GM18507 (cell line): ENCODE measurements around the gene KMT2B.

Experiments
- DNase-seq: peaks from one replicate; pipeline ENCODE4 v3.0.0; 2011; ENCODE audit warnings: low read depth; ENCODE audit not compliant: insufficient read length; ENCODE audit errors: extremely low spot score
- FAIRE-seq: peaks from 2 replicates; lab custom pipeline; 2011; peaks lifted over from hg19 to GRCh38; lab: Jason Lieb, UNC

Gene KMT2B

DNA sequence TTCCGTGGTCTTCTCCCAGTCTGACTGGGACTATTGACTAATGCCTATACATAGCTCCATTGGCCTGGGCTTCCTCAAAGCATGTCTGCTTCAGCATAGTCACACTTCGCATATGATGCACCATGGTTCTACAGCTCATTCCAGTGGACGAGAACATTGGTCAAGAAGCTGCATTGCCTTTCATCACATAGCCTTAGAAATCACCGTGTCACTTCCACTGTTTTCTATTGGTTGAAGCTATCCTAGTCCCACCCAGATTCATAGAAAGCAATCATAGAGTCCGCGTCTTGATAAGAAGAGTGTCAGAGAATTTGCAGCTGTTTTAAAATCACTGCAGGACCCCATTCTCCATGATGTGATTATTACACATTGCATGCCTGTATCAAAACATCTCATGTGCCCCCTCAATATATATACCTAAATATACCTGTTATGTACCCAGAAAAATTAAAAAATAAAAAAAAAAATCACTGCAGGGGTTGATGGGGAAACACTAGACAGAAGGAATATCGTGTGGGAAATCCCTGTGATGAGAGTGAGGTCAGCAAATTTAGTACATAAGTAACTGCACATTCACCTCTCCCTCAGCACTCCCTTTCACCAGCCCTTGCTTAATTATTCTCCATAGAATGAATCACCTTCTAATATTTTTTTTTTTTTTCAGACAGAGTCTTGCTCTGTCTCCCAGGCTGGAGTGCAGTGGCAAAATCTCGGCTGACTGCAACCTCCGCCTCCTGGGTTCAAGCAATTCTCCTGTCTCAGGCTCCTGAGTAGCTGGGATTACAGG is 55.4 kb downstream of the KMT2B start:
- DNase-seq: no peak
- no peak for FAIRE-seq

DNA sequence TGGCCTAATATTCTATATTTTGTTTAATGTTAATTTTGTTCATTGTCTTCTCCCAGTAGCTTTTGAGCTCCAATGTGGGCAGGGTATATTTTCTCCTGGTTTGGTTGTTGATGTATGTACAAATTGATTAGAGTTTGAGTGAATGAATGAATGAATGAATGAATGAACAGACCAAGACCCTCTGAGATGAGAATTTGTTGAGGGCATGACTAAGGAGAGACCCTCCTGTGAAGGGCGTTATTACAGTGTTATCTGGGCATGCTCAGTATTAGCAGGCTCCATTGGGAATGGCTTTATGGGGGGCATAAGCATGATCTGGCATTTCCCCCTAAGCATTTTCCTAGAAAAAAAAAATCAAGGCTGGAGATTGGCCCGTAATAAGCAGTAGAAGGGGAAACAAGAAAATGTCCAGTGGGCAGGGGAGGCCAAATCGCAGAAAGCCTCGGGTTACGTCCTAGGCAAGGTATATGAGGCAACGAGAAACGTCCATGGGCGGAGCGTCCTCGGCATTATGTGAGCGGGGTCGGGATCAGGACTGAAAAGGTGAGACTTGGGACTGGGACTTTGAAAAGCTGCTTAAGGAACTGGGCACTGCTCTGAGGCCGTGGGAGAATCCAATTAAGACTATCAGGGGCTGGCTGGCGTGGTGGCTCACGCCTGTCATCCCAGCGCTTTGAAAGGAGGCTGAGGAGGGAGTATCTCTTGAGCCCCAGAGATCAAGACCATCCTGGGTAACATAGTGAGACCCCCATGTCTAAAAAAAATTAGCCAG is 56.7 kb downstream of the KMT2B start:
- no peak for FAIRE-seq

DNA sequence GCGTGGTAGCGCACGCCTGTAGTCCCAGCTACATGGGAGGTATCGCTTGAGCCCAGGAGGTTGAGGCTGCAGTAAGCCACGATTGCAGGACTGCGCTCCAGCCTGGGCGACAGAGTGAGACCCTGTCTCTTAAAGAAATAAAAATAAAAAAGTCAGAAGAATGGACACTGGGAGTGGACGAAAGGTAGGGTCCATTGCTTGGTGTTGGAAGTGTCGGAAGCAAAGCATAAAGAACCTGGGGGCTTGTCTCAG is 57.2 kb downstream of the KMT2B start:
- DNase-seq: no peak
- no peak for FAIRE-seq

More for the DNA sequence above, 56.7 kb downstream of the KMT2B start:
- DNase-seq: no peak

DNA sequence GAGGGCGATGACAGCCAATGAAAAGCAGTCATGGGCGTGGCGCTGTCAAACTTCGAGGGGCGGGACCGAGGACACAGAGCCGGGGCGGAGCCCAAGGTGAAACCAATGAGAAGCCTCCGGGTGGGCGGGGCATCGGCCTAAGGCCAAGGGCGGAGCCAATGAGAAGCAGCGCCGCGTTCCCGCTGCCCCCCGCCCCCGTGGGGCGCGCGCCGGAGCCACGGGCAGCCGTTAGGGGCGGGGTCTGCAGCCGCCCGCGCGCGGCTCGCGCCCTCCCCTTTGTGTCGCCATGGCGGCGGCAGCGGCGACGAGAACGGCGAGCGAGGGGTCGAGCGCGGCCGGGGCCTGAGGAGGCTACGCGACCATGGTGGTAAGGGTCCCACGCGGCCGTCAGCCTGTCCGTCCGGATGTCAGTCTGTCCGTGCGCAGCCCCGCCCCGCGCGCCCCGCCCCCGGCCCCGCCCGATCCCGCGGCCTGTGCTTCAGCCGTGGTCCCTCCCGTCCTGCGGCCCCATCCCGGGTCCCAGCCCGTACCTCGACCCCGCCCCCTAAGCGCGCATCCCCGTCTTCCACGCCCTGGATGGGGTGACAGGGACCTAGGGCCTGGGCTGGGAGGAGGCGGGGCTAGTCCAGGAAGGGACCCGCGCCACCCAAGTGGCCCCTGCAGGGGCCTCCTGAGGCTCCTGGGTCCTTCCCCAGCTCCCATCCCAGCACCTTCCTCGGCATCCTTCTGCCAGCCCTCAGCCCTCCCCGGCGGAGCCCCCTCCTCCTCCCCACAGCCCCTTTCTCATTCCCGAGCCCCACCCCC is 57.7 kb downstream of the KMT2B start, which contains the start of gene ARHGAP33:
TSS of gene ARHGAP33 (plus strand) at position 267 of the 804 bp plus-strand sequence. CDS start at position 362, 95 bp downstream.
- FAIRE-seq (peak; percentile 99), DNase-seq (peak; percentile 97)

DNA sequence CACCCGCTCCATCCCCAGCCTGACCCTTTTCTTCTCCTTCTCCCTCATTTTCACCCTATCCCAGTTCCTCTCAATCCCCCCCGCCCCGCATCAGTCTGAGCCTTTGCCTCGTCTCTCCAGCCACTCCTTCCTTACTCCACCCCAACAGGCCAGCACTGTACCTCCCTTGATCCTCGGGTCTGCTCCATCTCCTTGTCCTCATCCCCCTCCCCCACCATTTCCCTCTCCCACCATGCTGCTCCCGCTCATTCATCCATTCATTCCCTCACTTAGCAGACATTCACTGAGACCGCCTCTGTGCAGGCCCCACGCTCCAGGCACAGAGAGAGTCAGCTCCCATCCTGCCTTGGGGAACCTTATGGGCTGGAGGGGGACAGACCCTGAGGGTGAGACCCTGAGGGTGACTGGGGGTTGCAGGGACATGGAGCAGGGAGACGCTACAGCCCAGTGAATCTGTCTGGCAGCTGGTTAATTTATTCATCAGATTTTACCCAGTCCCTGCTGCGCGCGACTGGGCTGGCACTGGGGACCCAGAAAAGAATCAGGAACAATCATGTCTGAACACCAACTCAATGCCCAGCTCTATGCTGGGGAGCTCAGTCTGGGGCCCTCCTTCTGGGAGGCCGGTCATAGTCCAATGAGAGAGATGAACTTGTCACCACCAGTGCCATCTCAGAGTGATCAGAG is 58.4 kb downstream of the KMT2B start:
- DNase-seq (no peak), FAIRE-seq (no peak)

DNA sequence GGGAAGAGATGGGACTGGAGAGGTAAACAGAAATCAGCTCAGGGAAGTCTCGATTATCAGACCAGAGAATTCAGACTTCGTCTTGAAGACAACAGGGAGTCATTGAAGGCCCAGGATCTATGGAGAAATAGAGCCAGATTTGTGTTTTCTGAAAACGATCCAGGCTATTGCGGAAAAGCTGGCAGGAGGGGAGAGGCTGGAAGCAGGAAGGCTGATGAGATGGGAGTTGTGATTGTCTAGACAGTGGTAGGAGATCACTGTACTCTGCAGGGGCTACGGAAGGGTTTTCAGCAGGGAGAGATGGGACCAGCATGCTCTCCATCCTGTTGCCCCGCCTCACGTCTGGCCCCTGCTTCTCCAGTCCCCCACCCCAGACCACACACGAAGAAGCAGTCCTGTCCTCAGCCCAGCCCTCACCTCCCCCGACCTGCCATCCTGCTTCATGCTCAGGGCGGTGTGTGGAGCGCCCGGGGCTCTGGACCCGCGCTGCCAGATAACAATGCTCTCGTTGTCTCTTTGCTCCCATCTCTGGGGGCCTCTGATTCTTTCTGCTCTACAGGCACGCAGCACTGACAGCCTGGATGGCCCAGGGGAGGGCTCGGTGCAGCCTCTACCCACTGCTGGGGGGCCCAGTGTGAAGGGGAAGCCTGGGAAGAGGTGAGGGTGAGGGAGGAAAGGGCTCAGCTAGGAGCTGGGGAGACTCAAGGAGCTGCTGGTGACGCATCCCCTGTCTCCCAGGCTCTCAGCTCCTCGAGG is 59.5 kb downstream of the KMT2B start:
- no peak for FAIRE-seq

DNA sequence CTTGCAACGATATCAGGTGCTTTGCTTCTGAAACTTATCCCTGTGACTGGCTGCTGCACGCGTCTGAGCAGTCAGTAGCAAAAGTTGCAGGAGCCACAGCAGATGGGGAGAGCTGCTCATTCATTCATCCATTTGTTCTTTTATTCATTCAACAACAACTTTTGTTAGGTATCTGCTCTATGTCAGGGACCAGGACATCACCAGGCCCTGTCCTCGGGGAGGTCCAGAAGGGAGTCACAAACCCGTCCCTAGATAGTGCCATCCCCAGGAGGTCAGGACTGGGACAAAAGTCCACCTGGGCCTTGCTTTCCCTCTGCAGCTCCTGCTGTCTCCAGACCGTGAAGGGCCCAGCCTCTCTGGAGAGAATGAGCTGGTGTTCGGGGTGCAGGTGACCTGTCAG is 60.2 kb downstream of the KMT2B start:
- no peak for FAIRE-seq
- no peak for DNase-seq

More for the DNA sequence above, 59.5 kb downstream of the KMT2B start:
- no peak for DNase-seq

DNA sequence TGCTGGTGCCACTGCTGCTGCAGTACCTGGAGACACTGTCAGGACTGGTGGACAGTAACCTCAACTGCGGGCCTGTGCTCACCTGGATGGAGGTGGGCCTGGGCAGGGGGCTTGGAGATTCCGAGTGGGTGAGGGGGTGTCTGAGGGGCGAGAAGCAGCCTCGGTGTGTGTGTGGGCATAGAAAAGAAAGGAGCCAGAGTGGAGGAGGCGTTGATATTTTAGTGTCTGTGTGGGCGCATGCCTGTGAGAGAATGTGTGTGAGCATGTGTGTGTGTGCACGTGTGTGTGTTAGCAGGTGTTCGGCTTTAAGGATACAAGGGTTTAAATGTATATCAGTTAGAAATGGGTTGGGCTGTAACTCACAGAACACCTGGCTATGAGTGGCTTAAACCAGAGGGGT is 61.2 kb downstream of the KMT2B start:
- no peak for FAIRE-seq
- DNase-seq: no peak

DNA sequence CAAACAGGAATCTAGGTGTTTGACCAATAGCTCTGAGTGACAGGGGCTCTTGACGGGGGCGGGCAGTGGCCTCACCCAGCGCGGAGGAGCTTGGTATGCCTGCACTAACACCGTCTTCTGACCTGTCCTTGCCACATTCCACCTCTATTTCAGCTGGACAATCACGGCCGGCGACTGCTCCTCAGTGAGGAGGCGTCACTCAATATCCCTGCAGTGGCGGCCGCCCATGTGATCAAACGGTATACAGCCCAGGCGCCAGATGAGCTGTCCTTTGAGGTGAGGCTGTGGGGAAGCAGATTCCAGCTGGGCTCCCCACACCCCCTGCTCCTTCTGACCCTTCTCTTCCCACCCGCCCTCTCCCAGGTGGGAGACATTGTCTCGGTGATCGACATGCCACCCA is 62.3 kb downstream of the KMT2B start:
- DNase-seq (no peak), FAIRE-seq (no peak)

DNA sequence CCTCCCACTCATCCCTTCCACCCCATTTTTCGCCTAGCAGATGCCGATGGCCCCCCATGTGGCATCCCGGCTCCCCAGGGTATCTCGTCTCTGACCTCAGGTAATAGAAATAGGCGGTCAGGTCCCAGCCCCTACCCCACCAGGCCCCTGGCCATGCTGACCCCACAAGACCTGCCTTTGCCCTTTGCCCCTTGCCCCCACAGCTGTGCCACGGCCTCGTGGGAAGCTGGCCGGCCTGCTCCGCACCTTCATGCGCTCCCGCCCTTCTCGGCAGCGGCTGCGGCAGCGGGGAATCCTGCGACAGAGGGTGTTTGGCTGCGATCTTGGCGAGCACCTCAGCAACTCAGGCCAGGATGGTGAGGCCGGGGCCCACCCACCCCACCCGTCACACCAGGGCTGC is 62.9 kb downstream of the KMT2B start:
- no peak for DNase-seq
- FAIRE-seq: no peak

DNA sequence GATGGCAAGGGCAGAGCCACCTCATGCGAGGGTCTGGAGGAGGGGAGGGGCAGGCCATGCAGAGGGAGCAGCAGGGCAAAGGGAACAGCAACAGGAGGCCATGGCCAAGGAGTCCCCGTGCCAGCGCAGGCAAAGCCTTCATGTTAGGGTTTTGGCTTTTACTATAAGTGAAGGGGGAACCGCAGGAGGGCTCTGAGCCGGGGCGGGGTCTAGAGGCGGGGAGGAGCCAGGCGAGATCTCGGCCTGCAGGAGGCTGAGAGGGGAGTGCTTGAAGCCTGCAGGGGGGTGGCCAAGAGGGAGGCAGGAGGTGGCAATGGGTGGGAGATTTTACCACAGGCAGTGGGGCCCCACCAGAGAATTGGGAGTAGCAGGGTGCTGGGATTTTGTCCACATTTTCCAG is 63.8 kb downstream of the KMT2B start:
- no peak for FAIRE-seq
- DNase-seq: no peak

DNA sequence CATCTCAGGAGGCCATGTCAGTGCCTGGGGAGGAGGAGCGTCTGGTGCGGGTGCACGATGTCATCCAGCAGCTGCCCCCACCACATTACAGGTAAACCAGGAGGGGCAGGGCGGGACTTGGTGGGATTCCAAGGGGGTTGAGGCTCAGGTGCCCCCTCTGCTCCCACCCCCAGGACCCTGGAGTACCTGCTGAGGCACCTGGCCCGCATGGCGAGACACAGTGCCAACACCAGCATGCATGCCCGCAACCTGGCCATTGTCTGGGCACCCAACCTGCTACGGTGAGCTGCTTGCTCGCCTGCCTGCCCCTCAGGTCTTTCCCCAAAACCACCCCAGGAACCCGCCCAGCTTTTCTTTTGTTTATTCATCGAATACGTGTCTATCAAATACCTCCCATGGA is 64.8 kb downstream of the KMT2B start:
- no peak for FAIRE-seq
- DNase-seq: no peak

DNA sequence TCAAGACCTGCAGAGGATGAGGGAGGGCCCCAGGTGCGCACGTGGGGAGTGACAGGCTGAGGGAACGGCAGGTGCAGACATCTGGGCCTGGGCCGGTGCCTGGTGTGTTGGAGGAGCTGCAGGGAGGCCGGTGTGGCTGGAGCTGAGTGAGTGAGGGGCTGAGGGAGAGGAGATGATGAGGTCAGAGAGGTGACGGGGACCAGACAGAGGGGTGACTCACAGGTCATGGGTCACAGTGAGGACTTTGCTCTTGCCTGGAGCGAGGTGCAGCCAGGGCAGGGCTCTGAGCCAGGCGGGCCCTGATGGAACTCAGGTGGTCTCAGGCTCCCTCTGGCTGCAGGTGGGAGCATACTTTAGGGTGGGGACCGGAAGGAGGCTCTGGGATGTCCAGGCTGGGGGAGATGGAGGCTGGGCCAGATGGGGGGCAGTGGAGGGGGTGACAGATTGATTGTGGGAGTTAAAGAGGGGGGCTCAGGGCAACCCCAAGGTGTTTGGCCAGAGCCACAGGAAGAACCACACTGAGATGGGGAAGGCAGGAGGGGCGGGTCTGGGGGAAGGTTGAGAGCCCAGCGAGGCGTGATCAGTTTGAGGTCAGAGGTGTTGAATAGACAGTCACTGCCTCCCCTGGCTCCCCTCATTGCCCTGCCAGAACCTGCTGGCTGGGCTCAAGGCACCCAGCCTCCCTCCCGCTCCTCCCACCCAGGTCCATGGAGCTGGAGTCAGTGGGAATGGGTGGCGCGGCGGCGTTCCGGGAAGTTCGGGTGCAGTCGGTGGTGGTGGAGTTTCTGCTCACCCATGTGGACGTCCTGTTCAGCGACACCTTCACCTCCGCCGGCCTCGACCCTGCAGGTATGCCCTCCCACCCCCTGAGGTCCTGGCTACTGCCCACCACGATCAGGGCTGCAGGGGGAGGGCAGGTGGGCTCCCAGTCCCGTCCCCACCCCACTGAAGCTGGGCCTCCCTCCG is 65.9 kb downstream of the KMT2B start:
- no peak for DNase-seq

DNA sequence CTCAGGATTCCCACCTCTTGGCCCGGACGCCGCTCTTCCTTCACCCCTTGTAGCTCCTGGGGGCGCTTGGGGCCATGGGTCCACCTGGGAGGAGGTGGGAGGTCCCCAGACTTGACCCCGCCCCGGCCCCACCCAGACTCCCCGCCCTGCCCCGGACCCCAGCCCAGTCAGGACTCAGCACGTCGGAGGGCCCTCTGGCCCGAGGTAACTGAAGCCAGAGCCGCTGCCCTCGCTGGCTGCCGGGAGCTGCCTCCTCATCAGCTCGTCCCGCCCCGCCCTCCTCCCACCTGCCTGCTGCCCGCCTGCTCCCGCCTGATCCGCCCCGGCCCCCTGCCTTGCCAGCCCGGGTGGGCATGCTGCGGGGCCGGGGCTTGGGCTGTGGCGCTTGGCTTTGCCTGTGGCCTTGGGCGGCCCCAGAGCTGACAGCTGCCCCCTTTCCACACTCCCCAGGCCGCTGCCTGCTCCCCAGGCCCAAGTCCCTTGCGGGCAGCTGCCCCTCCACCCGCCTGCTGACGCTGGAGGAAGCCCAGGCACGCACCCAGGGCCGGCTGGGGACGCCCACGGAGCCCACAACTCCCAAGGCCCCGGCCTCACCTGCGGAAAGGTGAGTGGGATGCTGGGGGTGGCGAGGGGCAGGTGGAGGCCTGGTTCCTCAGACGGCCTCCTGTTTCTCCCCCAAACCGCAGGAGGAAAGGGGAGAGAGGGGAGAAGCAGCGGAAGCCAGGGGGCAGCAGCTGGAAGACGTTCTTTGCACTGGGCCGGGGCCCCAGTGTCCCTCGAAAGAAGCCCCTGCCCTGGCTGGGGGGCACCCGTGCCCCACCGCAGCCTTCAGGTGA is 66.9 kb downstream of the KMT2B start:
- FAIRE-seq (no peak), DNase-seq (no peak)

More for the DNA sequence above, 65.9 kb downstream of the KMT2B start:
- FAIRE-seq: no peak

DNA sequence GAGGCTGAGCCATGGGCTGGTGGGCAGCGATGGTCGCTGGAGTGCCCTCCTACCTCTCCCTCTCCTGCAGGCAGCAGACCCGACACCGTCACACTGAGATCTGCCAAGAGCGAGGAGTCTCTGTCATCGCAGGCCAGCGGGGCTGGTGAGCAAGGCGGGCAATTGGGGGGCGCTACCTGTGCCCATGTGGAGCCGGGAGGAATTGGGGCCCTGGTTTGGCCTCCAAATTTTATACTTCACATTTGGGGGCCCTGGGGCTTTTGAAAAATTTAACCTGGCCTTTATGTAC is 67.5 kb downstream of the KMT2B start:
- DNase-seq (no peak), FAIRE-seq (no peak)

DNA sequence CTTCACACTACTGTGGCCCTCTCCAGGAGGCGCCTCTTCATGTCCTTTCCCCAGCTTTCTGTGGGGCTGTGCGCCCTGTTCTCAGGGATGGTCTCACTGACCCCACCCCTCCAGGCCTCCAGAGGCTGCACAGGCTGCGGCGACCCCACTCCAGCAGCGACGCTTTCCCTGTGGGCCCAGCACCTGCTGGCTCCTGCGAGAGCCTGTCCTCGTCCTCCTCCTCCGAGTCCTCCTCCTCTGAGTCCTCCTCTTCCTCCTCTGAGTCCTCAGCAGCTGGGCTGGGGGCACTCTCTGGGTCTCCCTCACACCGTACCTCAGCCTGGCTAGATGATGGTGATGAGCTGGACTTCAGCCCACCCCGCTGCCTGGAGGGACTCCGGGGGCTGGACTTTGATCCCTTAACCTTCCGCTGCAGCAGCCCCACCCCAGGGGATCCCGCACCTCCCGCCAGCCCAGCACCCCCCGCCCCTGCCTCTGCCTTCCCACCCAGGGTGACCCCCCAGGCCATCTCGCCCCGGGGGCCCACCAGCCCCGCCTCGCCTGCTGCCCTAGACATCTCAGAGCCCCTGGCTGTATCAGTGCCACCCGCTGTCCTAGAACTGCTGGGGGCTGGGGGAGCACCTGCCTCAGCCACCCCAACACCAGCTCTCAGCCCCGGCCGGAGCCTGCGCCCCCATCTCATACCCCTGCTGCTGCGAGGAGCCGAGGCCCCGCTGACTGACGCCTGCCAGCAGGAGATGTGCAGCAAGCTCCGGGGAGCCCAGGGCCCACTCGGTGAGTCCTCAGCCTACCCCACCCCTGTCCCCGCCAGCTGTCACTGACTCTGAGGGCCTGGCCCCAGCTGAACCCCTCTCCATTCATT is 68.7 kb downstream of the KMT2B start:
- no peak for DNase-seq
- FAIRE-seq: no peak
